HEK293 (cell line): ENCODE measurements around the gene THRA.

ENCODE experiments used
- PRDM1 ChIP-seq: fragments of 450-650 bp; formaldehyde crosslinking; IDR thresholded peaks from 2 replicates; pipeline ENCODE4; 2016; ENCODE audit warnings: missing biosample characterization, missing genetic modification characterization
- ZNF596 ChIP-seq: fragments of 450-650 bp; IDR thresholded peaks from 2 replicates; pipeline ENCODE4 v1.5.0; 2018; ENCODE audit warnings: missing biosample characterization, mild to moderate bottlenecking, missing genetic modification characterization, moderate library complexity
- ZNF600 ChIP-seq: fragments of 450-650 bp; formaldehyde crosslinking; IDR thresholded peaks from 2 replicates; pipeline ENCODE4 v1.5.1; 2016; ENCODE audit warnings: missing biosample characterization, missing genetic modification characterization
- ZNF626 ChIP-seq: fragments of 450-650 bp; sonication (Bioruptor Pico); formaldehyde crosslinking; IDR thresholded peaks from 2 replicates; pipeline ENCODE4 v1.5.1; 2018; ENCODE audit warnings: missing biosample characterization, missing genetic modification characterization, inconsistent platforms
- TF ChIP-seq, protein P1 (sequence below): fragments of 450-650 bp; formaldehyde crosslinking; IDR thresholded peaks from 2 replicates; pipeline ENCODE4 v1.5.1; 2016; ENCODE audit warnings: missing biosample characterization, missing genetic modification characterization
- TF ChIP-seq, protein P2 (sequence below): fragments of 450-650 bp; formaldehyde crosslinking; IDR thresholded peaks from 2 replicates; pipeline ENCODE4 v1.5.1; 2017; ENCODE audit warnings: missing biosample characterization, missing genetic modification characterization
- TF ChIP-seq, protein P3 (sequence below): fragments of 450-650 bp; formaldehyde crosslinking; IDR thresholded peaks from 2 replicates; pipeline ENCODE4 v1.5.1; 2016; ENCODE audit warnings: missing biosample characterization, missing genetic modification characterization, low read depth
- TF ChIP-seq, protein P4 (sequence below): fragments of 450-650 bp; formaldehyde crosslinking; IDR thresholded peaks from 2 replicates; pipeline ENCODE4 v1.5.1; 2016; ENCODE audit warnings: missing biosample characterization, missing genetic modification characterization

DNA sequence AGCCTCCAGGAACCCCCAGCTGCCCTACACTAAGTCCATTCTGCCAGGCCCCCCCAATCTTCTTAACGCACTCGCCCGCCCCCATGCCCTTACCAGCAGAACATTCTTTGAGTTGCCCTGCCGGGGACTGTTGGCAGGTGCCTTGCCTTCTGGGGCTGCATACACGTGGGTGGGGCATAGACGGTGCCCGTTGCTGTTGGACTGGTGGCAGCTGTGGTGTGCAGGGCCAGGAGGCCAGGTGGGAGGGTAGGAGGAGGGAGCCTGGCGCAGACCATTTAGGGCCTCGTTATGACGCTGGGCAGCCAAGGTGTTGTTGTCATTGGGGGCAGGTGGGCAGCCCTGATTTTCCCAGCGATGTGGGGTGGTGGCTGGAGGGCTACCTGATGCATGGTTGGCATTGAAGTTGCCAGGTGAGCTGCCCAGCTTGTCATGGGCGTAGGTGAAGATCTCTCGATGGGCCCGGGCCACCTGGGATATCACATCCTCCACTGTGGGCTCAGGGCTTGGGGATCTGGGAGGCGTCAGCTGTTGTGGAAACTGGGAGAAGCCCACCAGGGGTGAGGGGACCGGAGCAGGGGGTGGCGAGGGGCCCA is 32.7 kb downstream of the THRA start:
- TF ChIP-seq, protein P1, sequence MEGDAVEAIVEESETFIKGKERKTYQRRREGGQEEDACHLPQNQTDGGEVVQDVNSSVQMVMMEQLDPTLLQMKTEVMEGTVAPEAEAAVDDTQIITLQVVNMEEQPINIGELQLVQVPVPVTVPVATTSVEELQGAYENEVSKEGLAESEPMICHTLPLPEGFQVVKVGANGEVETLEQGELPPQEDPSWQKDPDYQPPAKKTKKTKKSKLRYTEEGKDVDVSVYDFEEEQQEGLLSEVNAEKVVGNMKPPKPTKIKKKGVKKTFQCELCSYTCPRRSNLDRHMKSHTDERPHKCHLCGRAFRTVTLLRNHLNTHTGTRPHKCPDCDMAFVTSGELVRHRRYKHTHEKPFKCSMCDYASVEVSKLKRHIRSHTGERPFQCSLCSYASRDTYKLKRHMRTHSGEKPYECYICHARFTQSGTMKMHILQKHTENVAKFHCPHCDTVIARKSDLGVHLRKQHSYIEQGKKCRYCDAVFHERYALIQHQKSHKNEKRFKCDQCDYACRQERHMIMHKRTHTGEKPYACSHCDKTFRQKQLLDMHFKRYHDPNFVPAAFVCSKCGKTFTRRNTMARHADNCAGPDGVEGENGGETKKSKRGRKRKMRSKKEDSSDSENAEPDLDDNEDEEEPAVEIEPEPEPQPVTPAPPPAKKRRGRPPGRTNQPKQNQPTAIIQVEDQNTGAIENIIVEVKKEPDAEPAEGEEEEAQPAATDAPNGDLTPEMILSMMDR (tag by site-specific recombination) = no peak
- TF ChIP-seq ZNF626 (tag by site-specific recombination) = no peak
- TF ChIP-seq ZNF596 = no peak
- TF ChIP-seq PRDM1 (tag by site-specific recombination) = no peak
- no peak for TF ChIP-seq ZNF600
- TF ChIP-seq, protein P2, sequence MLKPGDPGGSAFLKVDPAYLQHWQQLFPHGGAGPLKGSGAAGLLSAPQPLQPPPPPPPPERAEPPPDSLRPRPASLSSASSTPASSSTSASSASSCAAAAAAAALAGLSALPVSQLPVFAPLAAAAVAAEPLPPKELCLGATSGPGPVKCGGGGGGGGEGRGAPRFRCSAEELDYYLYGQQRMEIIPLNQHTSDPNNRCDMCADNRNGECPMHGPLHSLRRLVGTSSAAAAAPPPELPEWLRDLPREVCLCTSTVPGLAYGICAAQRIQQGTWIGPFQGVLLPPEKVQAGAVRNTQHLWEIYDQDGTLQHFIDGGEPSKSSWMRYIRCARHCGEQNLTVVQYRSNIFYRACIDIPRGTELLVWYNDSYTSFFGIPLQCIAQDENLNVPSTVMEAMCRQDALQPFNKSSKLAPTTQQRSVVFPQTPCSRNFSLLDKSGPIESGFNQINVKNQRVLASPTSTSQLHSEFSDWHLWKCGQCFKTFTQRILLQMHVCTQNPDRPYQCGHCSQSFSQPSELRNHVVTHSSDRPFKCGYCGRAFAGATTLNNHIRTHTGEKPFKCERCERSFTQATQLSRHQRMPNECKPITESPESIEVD (tag by site-specific recombination) = no peak
- TF ChIP-seq, protein P3, sequence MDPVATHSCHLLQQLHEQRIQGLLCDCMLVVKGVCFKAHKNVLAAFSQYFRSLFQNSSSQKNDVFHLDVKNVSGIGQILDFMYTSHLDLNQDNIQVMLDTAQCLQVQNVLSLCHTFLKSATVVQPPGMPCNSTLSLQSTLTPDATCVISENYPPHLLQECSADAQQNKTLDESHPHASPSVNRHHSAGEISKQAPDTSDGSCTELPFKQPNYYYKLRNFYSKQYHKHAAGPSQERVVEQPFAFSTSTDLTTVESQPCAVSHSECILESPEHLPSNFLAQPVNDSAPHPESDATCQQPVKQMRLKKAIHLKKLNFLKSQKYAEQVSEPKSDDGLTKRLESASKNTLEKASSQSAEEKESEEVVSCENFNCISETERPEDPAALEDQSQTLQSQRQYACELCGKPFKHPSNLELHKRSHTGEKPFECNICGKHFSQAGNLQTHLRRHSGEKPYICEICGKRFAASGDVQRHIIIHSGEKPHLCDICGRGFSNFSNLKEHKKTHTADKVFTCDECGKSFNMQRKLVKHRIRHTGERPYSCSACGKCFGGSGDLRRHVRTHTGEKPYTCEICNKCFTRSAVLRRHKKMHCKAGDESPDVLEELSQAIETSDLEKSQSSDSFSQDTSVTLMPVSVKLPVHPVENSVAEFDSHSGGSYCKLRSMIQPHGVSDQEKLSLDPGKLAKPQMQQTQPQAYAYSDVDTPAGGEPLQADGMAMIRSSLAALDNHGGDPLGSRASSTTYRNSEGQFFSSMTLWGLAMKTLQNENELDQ (tag by site-specific recombination) = no peak
- TF ChIP-seq, protein P4, sequence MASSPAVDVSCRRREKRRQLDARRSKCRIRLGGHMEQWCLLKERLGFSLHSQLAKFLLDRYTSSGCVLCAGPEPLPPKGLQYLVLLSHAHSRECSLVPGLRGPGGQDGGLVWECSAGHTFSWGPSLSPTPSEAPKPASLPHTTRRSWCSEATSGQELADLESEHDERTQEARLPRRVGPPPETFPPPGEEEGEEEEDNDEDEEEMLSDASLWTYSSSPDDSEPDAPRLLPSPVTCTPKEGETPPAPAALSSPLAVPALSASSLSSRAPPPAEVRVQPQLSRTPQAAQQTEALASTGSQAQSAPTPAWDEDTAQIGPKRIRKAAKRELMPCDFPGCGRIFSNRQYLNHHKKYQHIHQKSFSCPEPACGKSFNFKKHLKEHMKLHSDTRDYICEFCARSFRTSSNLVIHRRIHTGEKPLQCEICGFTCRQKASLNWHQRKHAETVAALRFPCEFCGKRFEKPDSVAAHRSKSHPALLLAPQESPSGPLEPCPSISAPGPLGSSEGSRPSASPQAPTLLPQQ = no peak
